ENCODE data around the gene ANXA8. TPM values are rescaled to one million over a fixed set of nuclear protein-coding genes. Genes with fewer than 3 reads are reported as not detected.

ANXA8 gene
- total RNA-seq, 1 experiment from 2014 or later: 0.54 TPM

Other genes starting within 250 kb of the ANXA8 start
- not detected in 2 replicates for gene GDF10, start 183.9 kb downstream of the ANXA8 start, total RNA-seq (2014; rRNA removed; shearing (Covaris generic))
- not detected in 2 replicates for gene GDF2, start 161.7 kb downstream of the ANXA8 start, total RNA-seq (2014; rRNA removed; shearing (Covaris generic))
- not detected in 2 replicates for gene RBP3, start 135.8 kb downstream of the ANXA8 start, total RNA-seq (2014; rRNA removed; shearing (Covaris generic))
- gene ZNF488, start 99.8 kb downstream of the ANXA8 start, total RNA-seq (2014; rRNA removed; shearing (Covaris generic)): 0.62 and 0.79 TPM in 2 replicates
- gene FAM25G, start 7.6 kb upstream of the ANXA8 start, total RNA-seq (2014; rRNA removed; shearing (Covaris generic)): not detected in 2 replicates
- gene AGAP9, start 39.5 kb upstream of the ANXA8 start, total RNA-seq (2014; rRNA removed; shearing (Covaris generic)): 1.8 and 2.2 TPM in 2 replicates